ENCODE measurements around the gene KIFC1. TPM values are rescaled to one million over a fixed set of nuclear protein-coding genes. Genes with fewer than 3 reads are reported as not detected.

The KIFC1 gene
- total and polyA plus RNA-seq, 2 donors (not counting 1 experiment from before 2014, with no cell fraction given) = 0.79 to 1.0 TPM

- WGBS (ENCODE audit: insufficient coverage) = under 1% methylated on average over 40 of the region's 79 CpGs
- Histone ChIP-seq H3K36me3 (replicated peaks in 1 of 2; ENCODE audit: control extremely low read depth in 1 of 2, control insufficient read depth in 1 of 2, extremely low read depth in 1 of 2, insufficient read depth in 2 of 2, low read length in 1 of 2) (no peaks in the 10 kb centered on the region), H3K4me3 (ENCODE audit: control extremely low read depth in 1 of 5, extremely low read depth in 1 of 5, insufficient read depth in 1 of 5, low read depth in 2 of 5, low read length in 4 of 5) (peak overlapping the region; percentile 32 to 68 (median 57)), H3K4me1 (ENCODE audit: control insufficient read depth in 2 of 2, insufficient read depth in 2 of 2, low read length in 2 of 2) (peaks cover 67 to 74% of the 10 kb centered on the region in 2 donors), H3K9ac (ENCODE audit: low read length) (peak overlapping the region; percentile 64), H3K79me2 (ENCODE audit: control insufficient read depth, insufficient read depth, low read length) (peaks cover 14% of the 10 kb centered on the region), H4K20me1 (ENCODE audit: control insufficient read depth, insufficient read depth, low read length, poor library complexity, severe bottlenecking) (no peaks in the 10 kb centered on the region), H2AFZ (ENCODE audit: insufficient read depth, low read depth, low read length, poor library complexity, severe bottlenecking) (peak overlapping the region; percentile 61), H3K27me3 (replicated peaks in 1 of 4; ENCODE audit: control extremely low read depth in 1 of 4, control insufficient read depth in 3 of 4, insufficient read depth in 4 of 4, low read length in 3 of 4) (no peaks in the 10 kb centered on the region), H3K9me3 (ENCODE audit: control extremely low read depth in 1 of 3, control insufficient read depth in 2 of 3, insufficient read depth in 1 of 3, low read length in 2 of 3) (no peaks in the 10 kb centered on the region), H3K4me2 (replicated peaks; ENCODE audit: low read depth, low read length, poor library complexity, severe bottlenecking) (peak overlapping the region; percentile 88), H3K27ac (ENCODE audit: low read length in 2 of 2) (peak overlapping the region; percentile 78 to 90)
- intact Hi-C loops (cut with micrococcal nuclease) = loop anchor here (1.0 to 5.0 kb wide), 4 partner anchors 17 to 195 kb away; partner anchors contain the start of genes ITPR3 and TAPBP
- CTCF ChIA-PET = no interaction called here
- ATAC-seq (ENCODE audit: low read depth) (peak; percentile 37), DNase-seq (peak; percentile 82)
- no peaks in the 10 kb centered on the region for H3K9me3 Mint-ChIP-seq (ENCODE audit: insufficient read depth)
- POLR2A ChIA-PET = interaction anchor here (0.7 kb wide), 1 partner anchor 9 kb away, joined by 3 read pairs; the partner anchor contains the start of gene CUTA
- TF ChIP-seq EZH2 (IDR thresholded peaks at IDR 0.05; ENCODE audit: borderline replicate concordance, insufficient read depth, low read depth, low read length, poor library complexity, severe bottlenecking) (no peak), CTCF (IDR thresholded peaks at IDR 0.05) (no peak)
- H3K27ac Mint-ChIP-seq = peak overlapping the region; percentile 96
- H3K4me3 Mint-ChIP-seq = peak overlapping the region; percentile 96
- no peaks in the 10 kb centered on the region for H3K27me3 Mint-ChIP-seq
- peaks cover 82% of the 10 kb centered on the region for H3K4me1 Mint-ChIP-seq
Measured at GRCh38 chr6:33427585-33428223, 36.1 kb downstream of the KIFC1 start.

Measured in B cell (primary cell).